NCI-H2171 (cell line): ENCODE data around the gene ATP5F1D.

Source experiments
- DNase-seq: peaks from one replicate; lab custom pipeline; 2025; lab: John Stamatoyannopoulos, UW

ATP5F1D gene

DNA sequence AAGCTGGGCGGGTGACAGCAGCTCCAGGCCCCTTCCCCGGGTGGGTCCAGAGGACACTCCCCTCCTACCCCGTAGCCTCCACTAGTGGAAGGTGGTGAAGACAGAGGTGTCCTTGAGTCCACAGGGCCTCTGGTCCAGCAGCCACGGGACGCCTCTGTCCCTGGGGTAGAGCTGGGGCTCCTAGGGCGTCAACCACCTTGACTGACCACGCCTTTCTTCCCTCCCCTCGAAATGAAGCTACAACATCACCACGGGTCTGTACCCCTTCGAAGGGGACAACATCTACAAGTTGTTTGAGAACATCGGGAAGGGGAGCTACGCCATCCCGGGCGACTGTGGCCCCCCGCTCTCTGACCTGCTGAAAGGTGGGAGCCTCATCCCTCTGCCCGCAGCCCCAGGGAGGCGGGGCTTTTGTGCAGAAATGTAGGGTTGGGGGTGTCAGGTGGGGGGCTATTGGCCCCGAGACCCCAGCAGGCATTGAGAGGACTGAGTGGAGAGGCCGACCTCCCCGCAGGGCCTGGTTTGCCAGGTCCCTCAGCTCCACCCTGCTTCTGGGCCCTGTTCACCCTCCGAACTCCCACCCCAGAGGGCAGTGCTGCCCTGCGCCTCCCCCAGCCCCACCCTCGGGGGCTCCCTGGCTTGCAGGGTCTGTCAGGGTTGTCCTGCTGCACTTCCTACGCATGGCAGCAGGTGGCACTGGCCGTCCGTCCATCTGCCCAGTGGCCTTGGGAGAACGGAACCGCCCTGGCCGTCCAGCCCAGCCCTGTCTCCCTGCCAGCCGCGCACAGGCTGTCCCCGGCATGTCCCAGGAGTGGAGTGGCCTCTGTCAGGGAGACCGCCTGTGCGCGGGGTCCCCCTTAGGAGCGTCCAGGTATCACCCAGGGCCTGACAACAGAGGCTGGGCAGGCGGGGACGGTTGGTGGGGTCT lies 20.3 kb upstream of the ATP5F1D start:
- no peak for DNase-seq

DNA sequence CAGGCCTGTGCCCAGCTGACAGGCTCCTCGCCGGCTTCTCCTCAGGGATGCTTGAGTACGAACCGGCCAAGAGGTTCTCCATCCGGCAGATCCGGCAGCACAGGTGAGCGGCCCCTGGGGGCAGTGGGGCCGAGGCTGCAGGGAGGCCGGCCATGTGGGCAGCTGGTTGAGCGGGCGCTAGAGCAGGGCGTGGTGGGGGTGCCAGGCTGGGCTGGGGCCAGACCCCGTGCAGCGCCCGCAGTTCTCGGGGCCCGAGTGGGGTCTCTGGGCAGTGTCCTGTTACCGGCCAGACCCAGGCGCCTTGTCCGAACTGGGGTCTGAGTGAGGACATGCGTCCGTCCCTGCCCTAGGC lies 19.7 kb upstream of the ATP5F1D start:
- no peak for DNase-seq

DNA sequence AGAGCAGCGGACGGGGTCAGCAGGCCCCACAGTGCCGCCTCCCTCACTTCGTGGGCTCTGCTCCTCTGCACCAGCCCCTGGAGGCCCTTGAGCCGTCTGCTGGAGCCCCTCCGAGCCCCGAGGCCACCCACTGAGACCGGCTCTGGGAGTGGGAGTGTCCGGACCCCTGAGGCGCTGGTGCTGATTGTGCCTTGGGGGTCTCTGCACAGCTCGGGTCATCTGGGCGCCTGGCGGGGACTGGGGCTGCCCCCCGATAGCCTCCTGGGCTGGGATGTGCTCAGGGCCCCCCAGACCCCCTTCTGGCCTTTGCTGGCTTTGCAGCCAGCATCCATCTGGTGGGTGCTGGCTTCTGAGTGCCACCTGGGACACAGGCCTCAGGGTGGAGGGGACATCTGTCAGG lies 19.2 kb upstream of the ATP5F1D start:
- DNase-seq: no peak

DNA sequence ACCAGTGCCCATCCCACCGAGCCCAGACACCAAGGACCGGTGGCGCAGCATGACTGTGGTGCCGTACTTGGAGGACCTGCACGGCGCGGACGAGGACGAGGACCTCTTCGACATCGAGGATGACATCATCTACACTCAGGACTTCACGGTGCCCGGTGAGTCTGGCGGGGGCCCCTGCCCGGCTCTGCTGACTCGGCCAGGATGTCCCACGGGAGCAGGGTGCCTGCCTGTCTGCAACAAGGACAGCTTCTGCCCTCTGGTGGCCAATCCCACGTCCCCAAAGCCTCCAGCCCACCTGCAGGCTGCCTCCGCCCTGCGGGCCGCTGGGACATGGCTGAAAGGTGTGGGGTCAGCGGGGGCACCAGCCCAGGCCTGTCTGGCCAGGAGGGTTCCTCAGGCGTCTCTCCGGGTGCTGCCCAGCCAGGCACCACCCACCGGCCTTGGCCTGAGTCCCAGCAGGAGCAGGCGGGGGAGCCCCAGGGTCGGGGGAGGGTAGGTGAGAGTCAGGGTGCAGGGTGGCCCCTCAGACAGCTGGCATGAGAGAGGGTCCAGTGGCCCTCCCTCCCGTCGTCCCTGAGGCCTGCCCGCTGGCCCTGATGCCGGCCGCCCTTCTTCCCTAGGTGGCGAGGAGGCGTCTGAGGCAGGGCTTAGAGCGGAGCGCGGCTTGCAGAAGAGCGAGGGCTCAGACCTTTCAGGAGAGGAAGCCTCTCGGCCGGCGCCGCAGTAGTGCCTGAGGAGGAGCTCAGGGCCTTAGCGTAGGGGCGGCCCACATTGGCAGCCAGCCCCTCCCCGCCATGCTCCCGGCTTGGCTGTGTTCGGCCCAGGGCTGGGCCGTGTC lies 18.3 kb upstream of the ATP5F1D start:
- peak; percentile 39 for DNase-seq

DNA sequence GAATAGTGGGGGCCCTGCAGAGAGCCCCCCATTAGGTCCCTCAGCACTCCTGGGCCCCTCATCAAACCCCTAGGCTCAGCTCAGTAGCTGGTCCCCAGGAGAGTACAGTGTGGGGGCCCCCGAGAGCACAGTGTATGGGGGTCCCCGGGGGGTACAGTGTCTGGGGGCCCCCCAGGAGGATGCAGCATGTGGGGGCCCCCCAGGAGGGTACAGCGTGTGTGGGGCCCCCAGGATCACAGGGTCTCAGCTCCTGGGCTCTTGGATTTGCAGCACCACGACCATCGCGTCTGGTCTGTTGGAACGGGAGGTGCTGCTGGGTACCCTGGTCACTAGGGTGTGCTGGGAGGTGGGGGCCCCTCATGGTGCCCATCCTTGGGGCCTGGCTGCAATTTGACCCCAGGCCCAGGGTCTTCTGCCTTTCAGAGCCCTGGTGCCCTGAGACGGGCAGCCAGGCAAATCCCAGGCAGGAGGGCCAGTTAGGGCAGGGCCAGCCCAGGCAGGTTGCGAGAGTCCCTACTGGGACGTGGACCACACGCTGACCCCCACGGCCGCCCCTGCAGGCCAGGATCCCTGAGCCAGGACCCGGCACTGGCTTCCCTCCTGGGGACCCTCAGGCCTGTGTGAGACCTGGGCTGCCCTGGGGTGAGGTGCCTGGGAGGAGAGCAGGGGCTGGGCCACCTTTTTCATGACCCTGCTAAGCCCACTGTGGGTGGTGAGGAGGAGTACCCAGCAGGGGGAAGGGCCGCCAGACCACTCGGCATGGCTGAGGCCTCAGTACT lies 17.3 kb upstream of the ATP5F1D start:
- DNase-seq: no peak

DNA sequence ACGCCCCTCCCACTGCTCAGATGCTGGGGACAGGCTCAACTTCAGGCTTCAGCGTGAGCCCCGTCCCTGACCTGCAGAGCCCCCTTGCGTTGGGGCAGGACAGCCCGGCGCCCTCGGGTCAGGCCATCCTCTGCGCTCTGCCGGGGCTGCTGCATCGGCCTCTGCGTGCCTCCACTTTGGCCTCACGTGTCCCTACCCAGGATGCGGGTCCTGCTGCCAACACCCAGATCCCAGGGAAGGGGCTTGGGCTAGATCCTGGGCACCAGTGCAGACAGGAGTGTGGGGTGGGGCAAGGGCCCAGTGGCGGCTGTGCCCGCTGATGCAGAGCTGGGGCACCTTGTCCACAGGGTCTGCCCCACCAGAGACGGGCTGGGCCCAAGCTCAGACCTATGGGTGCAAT lies 16.7 kb upstream of the ATP5F1D start:
- DNase-seq: no peak

DNA sequence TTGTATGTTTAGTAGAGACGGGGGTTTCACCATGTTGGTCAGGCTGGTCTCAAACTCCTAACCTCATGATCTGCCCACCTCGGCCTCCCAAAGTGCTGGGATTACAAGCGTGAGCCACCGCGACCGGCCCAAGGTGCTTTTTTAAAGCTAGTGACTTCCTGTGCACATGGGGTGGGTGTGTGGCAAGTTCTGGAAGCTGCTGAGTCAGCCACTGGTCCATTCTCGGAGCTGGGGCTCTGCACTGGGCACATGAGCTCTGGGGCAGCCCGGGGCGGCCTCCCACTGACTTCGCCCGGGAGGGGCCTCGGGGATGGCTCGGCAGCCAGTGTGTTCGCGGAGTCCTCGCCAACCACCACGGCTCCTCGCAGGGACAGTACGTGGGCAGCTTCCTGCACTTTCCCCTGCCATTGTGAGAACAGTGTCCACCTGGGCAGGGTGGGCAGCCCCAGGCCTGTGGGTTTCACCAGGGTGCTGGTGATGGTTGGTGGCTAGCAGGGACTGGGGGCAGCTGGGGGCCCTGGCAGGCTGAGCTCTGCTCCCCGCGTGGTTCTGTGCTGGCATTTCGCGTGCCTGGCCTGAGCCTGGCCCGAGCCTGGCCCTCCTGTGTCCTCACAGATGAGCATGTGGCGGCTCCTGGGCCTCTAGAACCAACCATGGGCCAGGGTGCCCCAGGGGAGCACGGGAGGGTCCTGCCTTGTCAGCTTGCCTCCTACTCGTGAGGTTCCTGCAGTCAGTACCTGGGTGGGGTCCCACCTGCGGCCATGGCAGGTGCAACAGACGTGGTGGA lies 15.9 kb upstream of the ATP5F1D start:
- no peak for DNase-seq

DNA sequence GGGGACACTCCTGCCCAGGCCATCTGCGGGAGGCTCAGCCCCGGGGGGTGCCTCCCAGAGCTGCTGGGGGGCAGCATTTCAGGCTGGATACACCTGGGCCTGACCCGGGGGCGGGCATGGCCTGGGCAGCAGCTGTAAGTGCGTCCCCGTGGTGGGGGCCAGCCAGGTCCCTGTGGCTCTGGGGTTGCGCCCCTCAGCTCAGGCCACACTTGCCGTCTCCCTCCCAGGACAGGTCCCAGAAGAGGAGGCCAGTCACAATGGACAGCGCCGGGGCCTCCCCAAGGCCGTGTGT lies 15.4 kb upstream of the ATP5F1D start:
- no peak for DNase-seq

DNA sequence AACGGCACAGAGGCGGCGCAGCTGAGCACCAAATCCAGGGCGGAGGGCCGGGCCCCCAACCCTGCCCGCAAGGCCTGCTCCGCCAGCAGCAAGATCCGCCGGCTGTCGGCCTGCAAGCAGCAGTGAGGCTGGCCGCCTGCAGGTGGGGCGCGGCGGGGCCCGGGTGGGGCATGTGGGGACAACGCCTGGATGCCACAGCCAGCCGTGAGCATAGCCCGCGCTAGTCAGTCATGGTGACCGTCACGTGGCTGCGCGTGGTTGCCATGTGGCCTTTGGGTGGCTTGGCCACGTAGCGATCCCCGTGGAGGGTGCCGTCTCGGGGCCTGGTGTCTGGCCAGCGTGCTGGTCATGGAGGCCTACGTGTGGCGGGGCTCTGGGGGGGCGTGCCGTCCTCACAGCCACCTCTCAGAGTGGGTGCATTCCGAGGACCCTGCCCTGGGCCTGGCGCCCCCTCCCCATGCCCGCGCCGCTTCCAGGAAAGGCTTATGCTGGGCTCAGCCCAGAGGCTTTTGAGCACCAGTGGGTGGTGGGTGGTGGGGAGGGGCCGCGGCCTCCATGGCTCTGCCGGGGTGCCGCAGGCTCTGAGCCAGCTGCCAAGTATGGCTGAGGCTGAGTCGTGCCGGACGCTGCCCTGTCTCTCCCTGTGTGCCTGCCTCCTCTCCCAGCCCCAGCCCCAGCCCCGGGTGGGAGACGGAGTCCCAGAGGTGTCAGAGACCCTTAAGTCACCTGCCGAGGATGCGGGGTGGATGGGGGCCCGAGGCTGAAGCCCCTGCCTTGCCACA lies 14.8 kb upstream of the ATP5F1D start:
- DNase-seq: no peak

DNA sequence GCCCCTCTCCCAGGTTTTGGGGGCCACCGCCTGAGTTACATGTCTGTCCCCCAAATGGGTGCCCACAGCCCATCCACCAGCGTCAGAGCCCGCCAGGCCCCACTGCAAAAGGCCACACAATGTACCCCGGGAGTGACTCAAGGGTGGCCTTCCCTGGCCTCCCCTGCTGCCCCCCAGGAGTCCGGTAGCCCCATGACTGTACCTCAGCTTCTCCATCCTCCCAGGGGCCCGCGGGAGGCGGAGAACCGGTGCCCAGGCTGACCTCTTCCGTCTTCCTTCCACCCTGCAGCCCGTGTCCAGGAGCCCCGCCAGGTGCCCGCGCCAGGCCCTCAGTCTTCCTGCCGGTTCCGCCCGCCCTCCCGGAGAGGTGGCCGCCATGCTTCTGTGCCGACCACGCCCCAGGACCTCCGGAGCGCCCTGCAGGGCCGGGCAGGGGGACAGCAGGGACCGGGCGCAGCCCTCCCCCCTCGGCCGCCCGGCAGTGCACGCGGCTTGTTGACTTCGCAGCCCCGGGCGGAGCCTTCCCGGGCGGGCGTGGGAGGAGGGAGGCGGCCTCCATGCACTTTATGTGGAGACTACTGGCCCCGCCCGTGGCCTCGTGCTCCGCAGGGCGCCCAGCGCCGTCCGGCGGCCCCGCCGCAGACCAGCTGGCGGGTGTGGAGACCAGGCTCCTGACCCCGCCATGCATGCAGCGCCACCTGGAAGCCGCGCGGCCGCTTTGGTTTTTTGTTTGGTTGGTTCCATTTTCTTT lies 14.1 kb upstream of the ATP5F1D start:
- DNase-seq: no peak

DNA sequence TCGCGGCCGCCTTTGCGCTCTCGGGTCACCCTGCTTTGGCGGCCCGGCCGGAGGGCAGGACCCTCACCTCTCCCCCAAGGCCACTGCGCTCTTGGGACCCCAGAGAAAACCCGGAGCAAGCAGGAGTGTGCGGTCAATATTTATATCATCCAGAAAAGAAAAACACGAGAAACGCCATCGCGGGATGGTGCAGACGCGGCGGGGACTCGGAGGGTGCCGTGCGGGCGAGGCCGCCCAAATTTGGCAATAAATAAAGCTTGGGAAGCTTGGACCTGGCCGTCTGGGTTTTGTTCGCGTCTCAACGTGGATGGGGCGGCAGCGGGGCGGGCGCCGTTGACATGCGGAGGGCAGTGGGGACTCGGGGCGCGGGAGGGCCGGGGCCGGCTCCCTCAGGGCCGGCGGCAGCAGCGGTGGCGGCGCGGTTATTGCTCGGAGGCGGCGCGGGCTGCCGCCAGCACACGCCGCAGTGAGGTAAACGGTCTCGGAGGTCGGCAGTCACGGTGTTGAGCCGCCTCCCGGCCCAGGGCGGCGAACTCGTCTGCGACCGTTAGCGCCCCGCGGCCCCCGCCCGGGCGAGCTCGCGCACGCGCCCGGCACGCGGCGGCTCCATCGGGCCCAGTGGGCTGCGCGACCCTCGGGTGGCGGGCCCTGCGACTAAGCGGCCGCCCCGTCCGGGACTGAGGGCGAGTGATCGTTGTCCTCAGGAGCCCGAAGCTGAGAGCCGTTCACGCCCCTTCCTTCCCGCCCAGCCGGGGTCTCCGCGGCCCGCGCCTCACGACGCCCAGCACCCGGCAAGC lies 13.2 kb upstream of the ATP5F1D start:
- DNase-seq: no peak

DNA sequence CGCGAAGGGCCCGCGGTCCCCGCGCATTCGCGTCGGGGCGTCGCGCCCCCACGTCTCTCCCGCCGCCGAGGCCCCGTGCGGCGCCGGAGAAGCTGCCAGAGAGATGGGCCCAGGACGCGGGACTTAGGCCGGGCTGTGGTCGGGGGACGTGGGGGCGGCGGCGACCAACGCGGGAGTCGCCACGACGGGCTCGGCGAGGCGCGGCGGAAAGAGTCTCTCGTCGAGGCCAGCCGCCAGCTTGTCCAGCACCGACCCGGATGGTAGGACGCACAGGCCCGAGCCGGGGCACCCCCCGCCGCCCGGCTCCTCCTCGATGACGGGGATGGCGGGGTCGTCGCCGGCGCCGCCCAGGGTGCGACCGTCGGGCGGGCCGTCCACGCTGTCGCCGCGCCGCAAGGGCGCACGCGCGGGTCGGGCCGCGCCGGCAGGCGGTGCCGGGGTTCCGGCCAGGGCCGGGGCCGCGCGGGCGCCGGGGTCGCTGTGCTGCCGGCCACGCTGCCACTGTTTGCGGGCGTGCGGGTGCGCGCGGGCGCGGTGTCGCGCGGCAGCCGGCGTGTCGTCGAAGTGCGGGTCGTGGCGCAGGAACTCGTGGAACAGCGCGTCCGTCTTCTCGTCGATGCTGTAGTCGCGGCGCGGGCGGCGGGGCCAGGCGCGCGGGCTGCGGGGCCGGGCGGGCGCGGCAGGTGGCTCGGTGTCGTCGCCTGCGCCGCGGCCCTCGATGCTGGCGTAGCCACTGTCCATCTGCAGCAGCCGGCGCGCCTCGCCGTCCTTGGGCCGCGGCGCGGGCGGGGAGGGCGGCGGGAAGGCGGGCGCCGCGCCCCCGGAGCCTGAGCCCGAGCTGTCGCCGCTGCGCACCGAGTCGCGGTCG lies 12.3 kb upstream of the ATP5F1D start:
- no peak for DNase-seq

DNA sequence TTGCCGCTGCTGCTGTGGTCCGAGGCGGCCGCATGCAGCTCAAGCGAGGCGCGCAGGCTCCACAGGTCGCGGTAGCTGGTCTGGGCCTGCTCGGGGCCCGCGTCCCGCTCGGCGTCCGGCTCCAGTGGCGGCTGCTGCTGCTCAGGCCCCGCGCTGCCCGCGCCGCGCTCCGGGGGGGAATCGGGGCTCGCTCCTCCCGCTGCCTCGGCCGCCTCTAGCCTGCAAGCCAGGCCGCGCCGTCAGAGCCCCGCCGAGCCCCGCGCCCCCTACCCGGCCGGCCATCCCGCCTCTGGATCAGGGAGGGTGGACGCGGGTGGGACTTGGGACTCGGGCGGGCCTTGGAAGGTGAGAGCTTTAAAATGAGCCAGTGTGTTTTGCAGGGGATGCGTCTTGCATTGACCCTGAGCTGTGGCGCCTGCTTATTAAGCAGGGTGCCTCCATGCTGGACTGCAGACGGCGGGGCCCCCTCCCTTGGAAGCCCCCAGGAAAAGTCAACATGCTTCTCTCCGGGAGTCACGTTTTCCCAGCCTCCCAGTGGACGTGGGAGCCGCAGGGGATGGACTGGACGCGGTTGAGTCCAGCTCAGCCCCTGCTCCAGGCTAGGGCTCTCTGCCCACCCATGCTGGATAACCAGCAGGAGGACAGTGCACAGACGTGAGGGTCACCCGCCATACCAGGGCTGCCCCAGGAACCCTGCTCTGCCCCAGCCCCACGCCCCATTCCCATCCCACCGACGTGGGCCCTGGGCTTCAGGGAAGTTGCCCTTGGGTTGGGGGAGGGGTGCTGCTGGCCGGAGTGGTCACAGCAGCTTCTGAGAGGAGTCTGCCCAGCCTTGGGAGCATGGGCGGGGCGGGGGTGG lies 11.4 kb upstream of the ATP5F1D start:
- no peak for DNase-seq

DNA sequence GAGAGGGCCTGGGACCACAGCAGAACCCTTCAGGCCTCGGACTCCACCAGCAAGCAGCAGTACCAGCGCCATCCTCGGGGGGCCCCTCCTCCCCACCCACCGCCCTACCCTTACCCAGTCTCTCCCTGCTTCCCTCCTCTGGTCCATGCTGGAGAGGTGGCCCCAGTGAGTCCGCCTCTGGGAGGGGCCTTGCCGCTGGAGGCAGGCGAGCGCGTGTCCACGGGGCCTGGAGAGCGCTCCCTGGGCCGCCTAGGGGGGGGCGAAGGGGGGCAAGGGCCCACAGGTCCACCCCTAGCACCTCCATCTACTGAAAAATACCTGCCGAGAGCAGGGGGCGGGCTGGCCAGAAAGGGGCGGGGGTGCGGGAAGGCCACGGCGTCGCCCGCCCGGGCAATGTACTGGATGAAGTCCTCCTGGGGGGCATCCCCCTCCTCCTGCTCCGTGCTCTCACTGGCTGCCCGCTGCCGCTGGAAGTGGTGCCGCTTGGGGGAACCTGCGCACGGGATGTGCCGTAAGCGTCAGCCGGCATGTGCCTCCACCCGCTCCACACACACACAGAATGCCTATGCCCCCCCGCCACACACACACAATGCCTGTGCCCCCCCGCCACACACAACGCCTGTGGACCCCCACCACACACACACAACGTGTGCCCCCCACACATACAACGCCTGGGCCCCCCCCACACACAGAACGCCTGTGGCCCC lies 10.6 kb upstream of the ATP5F1D start:
- no peak for DNase-seq

DNA sequence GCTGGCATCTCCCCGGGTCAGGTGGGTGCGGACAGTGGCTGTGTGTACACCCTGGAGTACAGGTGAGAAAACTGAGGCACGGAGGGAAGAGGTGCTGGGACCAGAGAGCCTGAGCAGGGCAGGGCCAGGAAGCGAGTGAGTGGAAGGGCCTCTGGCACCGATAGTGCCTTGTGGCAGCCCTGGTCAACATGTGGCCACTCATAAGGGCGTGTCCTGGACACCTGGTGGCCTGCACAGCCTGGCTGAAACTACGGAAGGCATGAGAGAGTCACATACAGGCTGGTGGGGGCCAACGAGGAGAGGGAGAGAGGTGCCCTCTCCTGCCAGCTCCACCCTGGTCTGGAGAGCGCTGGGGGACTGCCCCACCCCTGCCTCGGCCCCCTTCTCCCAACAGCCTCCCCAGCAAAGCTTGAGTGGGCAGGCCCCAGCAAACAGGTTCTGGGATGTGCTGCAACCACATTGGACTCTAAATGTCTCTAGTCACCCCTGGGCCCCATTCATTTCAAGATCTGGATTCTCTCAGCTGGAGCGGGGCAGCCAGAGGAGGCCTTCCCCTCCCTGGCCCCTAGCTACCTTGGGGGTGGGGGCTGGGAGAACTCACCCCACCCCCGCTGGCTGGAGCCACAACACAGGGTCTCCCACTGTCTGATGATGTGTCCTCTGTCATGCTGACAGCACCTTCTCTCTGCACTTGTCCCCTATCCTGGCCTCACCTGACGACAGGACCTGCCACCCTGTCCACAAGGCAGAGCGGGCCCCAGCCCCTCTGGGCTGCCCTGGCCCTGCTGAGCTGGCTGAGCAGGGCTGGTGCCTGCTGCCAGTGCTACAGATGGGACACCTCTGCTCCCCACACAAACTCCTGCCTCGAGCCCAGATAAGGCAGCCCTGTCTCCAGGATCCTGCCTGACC lies 9.6 kb upstream of the ATP5F1D start:
- DNase-seq: no peak

DNA sequence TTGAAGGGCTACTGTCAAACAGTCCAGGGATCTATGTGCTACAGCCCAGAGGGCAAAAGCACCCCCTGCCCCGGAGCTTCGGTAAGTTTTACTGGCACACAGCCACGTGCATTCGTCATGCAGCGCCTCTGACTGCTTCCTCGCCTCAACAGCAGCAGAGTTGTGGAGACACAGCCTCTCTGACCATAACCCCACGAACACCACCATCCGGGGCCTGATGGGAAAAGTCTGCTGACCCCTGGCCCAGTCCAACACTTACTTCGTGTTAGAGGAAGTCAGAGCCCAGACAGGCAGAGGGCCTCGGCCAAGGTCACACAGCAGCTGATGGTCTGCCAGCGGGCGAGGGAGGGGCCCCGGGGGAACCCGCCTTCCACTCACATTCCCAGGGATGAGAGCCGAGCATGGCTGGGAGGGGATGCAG lies 8.9 kb upstream of the ATP5F1D start:
- no peak for DNase-seq
